ENCODE results near the gene PALM. TPM values are rescaled to one million over a fixed set of nuclear protein-coding genes. Genes with fewer than 3 reads are reported as not detected.

PALM gene
- total RNA-seq, 2 donors from 2014 or later: 32.9 to 40.8 TPM

DNA sequence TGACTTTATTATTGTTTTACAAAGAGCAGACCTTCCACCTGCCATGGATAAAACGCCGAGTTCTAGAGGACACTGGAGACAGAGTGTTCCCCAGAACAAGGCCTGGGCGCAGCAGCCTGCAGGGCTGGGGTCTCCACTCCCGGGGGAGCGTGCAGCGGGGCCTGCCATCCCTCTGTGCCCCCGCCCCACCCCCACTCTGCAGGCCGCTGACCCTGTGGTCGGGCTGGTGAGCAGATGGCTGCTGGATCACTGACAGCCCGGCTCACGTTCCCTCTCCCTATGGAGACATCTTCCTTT lies 79.9 kb downstream of the PALM start:
- no peak for DNase-seq
- Mint-ChIP-seq H3K9me3 (peaks cover 3% of the 10 kb centered on the region), H3K4me1 (peaks cover 18% of the 10 kb centered on the region), H3K27ac (peak overlapping the region; percentile 75), H3K36me3 (ENCODE audit: low read depth) (peaks cover 8% of the 10 kb centered on the region), H3K4me3 (no peak overlapping the region), H3K27me3 (ENCODE audit: insufficient read depth) (no peaks in the 10 kb centered on the region)
- WGBS, 2 experiments (ENCODE audit: insufficient coverage in 1 of 2, insufficient read length in 1 of 2): 69 to 86% methylated on average over 5 to 11 of the region's 11 CpGs
- Histone ChIP-seq H3K9ac (ENCODE audit: extremely low read depth, low read length, poor library complexity, severe bottlenecking) (no peak overlapping the region), H3K27ac (ENCODE audit: low read depth, low read length) (peak overlapping the region; percentile 93), H3K27me3 (ENCODE audit: control insufficient read depth, insufficient read depth, low read length, poor library complexity, severe bottlenecking) (no peaks in the 10 kb centered on the region), H3K4me1 (ENCODE audit: control insufficient read depth, insufficient read depth, low read length) (peaks cover 4% of the 10 kb centered on the region), H3K4me3 (ENCODE audit: low read length) (no peak overlapping the region), H3K36me3 (ENCODE audit: control insufficient read depth, insufficient read depth, low read length) (peaks cover 4% of the 10 kb centered on the region), H3K9me3 (ENCODE audit: control insufficient read depth, low read length) (no peaks in the 10 kb centered on the region)
- TF ChIP-seq, protein P1, sequence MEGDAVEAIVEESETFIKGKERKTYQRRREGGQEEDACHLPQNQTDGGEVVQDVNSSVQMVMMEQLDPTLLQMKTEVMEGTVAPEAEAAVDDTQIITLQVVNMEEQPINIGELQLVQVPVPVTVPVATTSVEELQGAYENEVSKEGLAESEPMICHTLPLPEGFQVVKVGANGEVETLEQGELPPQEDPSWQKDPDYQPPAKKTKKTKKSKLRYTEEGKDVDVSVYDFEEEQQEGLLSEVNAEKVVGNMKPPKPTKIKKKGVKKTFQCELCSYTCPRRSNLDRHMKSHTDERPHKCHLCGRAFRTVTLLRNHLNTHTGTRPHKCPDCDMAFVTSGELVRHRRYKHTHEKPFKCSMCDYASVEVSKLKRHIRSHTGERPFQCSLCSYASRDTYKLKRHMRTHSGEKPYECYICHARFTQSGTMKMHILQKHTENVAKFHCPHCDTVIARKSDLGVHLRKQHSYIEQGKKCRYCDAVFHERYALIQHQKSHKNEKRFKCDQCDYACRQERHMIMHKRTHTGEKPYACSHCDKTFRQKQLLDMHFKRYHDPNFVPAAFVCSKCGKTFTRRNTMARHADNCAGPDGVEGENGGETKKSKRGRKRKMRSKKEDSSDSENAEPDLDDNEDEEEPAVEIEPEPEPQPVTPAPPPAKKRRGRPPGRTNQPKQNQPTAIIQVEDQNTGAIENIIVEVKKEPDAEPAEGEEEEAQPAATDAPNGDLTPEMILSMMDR (conservative IDR thresholded peaks at IDR 0.05): no peak

DNA sequence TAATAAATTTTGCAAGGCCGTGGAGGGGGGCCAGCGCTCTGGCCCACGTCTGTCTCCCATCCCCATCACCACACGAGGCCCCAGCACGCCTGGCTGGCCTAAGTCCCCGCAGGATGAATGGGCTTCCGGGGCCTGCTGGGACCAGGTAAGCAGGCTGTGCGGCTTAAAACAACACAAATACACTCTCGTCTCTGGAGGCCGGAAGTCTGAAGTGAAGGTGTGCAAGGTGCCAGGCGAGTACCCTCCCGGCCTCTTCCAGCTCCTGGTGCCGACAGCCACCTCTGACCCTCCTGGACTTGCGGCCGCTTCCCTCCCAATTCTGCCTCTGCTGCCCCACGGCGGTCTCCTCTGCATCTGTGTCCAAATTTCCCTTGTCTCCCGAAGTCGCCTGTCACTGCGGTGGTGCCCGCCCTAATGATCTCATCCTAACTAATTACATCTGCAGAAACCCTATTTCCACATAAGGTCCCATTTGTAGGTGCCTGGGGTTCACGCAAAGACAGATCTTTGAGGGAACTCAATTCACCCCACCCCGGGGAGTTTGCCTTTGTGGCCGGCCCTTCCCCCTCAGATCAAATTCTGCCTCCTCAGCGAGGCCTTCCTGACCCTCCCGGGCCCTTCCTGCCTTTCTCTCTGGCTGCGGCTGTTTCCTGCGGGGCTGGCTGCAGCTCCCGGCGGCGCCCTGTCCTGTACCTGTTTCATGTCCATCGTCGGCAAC lies 80.4 kb downstream of the PALM start:
- Mint-ChIP-seq H3K36me3 (ENCODE audit: low read depth) (peaks cover 8% of the 10 kb centered on the region), H3K9me3 (peaks cover 3% of the 10 kb centered on the region), H3K4me1 (peaks cover 18% of the 10 kb centered on the region), H3K4me3 (peak overlapping the region; percentile 1), H3K27ac (peak overlapping the region; percentile 75), H3K27me3 (ENCODE audit: insufficient read depth) (no peaks in the 10 kb centered on the region)
- H3K9ac ChIP-seq (ENCODE audit: extremely low read depth, low read length, poor library complexity, severe bottlenecking): peak overlapping the region; percentile 4
- TF ChIP-seq, protein P1 (conservative IDR thresholded peaks at IDR 0.05): peak; percentile 44
- H3K36me3 ChIP-seq (ENCODE audit: control insufficient read depth, insufficient read depth, low read length): peaks cover 4% of the 10 kb centered on the region
- H3K27me3 ChIP-seq (ENCODE audit: control insufficient read depth, insufficient read depth, low read length, poor library complexity, severe bottlenecking): no peaks in the 10 kb centered on the region
- 38 to 56% methylated on average over 29 to 33 of the region's 33 CpGs for WGBS, 2 experiments (ENCODE audit: insufficient coverage in 1 of 2, insufficient read length in 1 of 2)
- peak overlapping the region; percentile 93 for H3K27ac ChIP-seq (ENCODE audit: low read depth, low read length)
- H3K4me3 ChIP-seq (ENCODE audit: low read length): no peak overlapping the region
- peaks cover 4% of the 10 kb centered on the region for H3K4me1 ChIP-seq (ENCODE audit: control insufficient read depth, insufficient read depth, low read length)
- H3K9me3 ChIP-seq (ENCODE audit: control insufficient read depth, low read length): no peaks in the 10 kb centered on the region
- peak; percentile 82 for DNase-seq

DNA sequence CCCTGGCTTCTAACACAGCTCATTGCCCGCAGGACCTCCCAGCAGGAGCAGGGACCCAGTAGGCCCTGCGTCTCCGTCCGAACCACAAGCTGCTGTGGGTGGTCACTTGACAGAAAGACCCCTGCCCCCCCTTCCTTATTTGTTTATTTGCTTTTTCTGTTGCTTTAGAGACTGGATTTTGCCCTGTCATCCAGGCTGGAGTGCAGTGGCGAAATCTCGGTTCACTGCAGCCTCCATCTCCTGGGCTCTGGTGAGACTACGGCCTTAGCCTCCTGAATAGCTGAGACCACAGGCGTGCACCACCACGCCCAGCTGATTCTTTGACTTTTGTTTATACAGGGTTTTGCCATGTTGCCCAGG lies 80.9 kb downstream of the PALM start:
- no peak for DNase-seq
- Histone ChIP-seq H3K9ac (ENCODE audit: extremely low read depth, low read length, poor library complexity, severe bottlenecking) (peak overlapping the region; percentile 4), H3K36me3 (ENCODE audit: control insufficient read depth, insufficient read depth, low read length) (peaks cover 4% of the 10 kb centered on the region), H3K4me1 (ENCODE audit: control insufficient read depth, insufficient read depth, low read length) (peaks cover 4% of the 10 kb centered on the region), H3K9me3 (ENCODE audit: control insufficient read depth, low read length) (no peaks in the 10 kb centered on the region), H3K27me3 (ENCODE audit: control insufficient read depth, insufficient read depth, low read length, poor library complexity, severe bottlenecking) (no peaks in the 10 kb centered on the region), H3K4me3 (ENCODE audit: low read length) (no peak overlapping the region), H3K27ac (ENCODE audit: low read depth, low read length) (peak overlapping the region; percentile 93)
- peak overlapping the region; percentile 75 for H3K27ac Mint-ChIP-seq
- no peaks in the 10 kb centered on the region for H3K27me3 Mint-ChIP-seq (ENCODE audit: insufficient read depth)
- H3K4me3 Mint-ChIP-seq: no peak overlapping the region
- WGBS, 2 experiments (ENCODE audit: insufficient coverage in 1 of 2, insufficient read length in 1 of 2): 77 to 91% methylated on average over 8 to 9 of the region's 9 CpGs
- H3K4me1 Mint-ChIP-seq: peaks cover 18% of the 10 kb centered on the region
- H3K36me3 Mint-ChIP-seq (ENCODE audit: low read depth): peaks cover 4% of the 10 kb centered on the region
- no peaks in the 10 kb centered on the region for H3K9me3 Mint-ChIP-seq
- TF ChIP-seq, protein P1 (conservative IDR thresholded peaks at IDR 0.05): no peak

All from endodermal cell (in vitro differentiated cells).